Measurements from ENCODE around the gene SGSH. TPM values are rescaled to one million over a fixed set of nuclear protein-coding genes. Genes with fewer than 3 reads are reported as not detected.

Gene SGSH
- total RNA-seq (2022; extraction: Qiagen RNA extraction; ENCODE audit: low read depth), result 22.3 to 26.8 TPM (median 24.6 TPM) in 5 replicates

DNA sequence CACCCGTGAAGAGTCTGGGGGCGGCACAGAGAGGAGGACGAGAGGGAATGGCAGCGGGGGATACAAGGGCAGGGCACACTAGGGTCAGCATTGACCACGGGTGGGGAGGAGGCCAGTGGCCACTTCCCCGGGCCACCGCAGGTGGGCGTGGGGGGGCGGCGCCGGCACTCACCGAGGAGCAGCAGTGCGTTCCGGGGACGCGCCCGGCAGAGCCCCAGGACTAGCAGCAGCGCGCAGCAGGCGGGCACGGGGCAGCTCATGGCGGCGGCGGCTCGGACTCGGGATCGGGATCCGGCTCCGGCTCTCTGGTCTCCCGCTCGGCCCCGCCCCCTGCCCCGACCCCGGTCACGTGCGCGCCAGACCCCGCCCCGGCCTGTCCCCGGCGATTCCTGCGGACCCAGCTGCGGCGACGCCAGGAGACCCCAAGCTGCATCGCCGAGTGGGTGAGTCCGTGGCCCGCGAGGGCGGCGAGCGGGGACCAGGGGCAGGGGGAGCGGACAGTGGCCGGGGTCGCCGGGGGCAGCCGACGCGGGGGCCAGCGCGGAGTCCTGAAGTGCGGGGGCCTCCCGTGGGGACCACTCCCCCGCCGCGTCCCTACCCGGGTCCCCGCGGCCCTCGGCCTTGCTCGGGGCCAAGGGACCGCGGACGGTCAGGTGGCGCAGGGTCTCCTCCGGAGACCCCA is at the start of gene SGSH, which contains the start of gene SLC26A11:
Gene SGSH (minus strand): TSS at position 280 of the 682 bp plus-strand sequence. CDS start 20 bp downstream, at position 260.
Gene SLC26A11 (plus strand): TSS at position 374 of the 682 bp plus-strand sequence. CDS start 1,134 bp downstream, outside the sequence.

DNA sequence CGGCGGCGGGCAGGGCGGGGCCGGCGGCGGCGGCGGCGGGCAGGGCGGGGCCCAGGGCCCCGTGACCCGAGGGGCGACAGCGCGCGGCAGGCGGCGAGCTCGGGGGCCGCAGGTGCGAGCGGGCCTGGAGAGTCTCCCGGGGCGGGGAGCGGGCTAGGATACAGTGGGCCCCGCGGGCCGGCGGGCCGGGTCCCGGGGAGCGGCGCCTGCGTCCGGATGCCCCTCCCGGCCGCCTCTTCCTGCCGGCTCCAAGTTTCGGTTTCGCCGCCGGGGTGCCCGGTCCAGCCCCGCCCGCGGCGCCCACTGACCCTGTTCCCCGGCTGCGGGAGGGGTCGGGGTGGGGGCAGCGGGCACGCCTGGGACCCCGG is 40.6 kb upstream of the SGSH start, which contains the start of gene RNF213:
Gene RNF213 (plus strand): TSS at position 62 of the 368 bp plus-strand sequence. CDS start 2,830 bp downstream, outside the sequence.

DNA sequence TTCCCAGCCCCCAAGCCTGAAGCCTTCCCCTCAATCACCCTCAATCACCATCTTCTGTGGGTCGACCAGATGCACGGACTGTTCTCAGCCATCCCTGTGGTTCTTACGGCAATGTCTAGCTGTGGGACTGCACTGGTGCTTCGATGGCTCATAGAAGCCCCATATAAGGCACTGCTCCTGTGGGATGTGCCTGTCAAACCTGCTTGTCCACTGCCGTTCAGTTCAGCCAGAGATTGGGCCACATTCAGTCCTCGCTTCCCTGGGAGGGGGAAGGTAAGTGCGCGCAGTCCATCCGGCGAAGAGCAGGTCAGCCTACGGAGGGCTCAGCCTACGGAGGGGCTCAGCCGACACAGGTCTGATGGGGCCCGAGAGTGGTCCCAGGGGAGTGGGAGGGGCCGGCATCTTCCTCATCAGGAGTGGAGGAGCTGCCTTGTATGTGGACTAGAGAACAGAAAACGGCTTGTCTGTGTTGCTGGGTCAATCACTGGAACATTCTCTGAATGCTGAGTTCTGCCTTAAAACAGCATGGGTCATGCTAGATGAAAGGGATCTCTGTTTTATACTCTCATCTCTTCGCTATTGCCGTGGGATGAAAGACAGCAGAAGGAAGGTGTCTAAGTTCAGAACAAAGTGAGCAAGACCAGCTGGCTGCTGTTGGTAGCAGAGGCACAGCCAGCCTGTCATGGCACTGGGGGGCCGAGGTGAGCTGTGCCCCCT is 50.2 kb downstream of the SGSH start, which contains the start of gene CARD14:
Gene CARD14 (plus strand): TSS at position 247 of the 717 bp plus-strand sequence. CDS start 11,409 bp downstream, outside the sequence.

Other genes starting within 250 kb of the SGSH start
- 7.3 to 11.7 TPM (median 10.0 TPM) in 5 replicates for gene TBC1D16, start 184.5 kb downstream of the SGSH start, total RNA-seq (2022; extraction: Qiagen RNA extraction; ENCODE audit: low read depth)
- 5.2 to 7.8 TPM (median 6.5 TPM) in 5 replicates for gene CCDC40, start 183.7 kb downstream of the SGSH start, total RNA-seq (2022; extraction: Qiagen RNA extraction; ENCODE audit: low read depth)
- 51.4 to 60.5 TPM (median 55.7 TPM) in 5 replicates for gene GAA, start 118.8 kb downstream of the SGSH start, total RNA-seq (2022; extraction: Qiagen RNA extraction; ENCODE audit: low read depth)
- 200 to 221 TPM (median 217 TPM) in 5 replicates for gene EIF4A3, start 73.2 kb downstream of the SGSH start, total RNA-seq (2022; extraction: Qiagen RNA extraction; ENCODE audit: low read depth)
- gene CARD14, start 50.3 kb downstream of the SGSH start, total RNA-seq (2022; extraction: Qiagen RNA extraction; ENCODE audit: low read depth), result 0.04 to 0.24 TPM (median 0.16 TPM) in 4 of 5 replicates, not detected in the other
- gene SLC26A11, start 94 bp upstream of the SGSH start, total RNA-seq (2022; extraction: Qiagen RNA extraction; ENCODE audit: low read depth), result 12.7 to 16.2 TPM (median 14.1 TPM) in 5 replicates
- gene RNF213, start 40.5 kb upstream of the SGSH start, total RNA-seq (2022; extraction: Qiagen RNA extraction; ENCODE audit: low read depth), result 52.7 to 80.5 TPM (median 77.1 TPM) in 5 replicates
- 44.0 to 50.9 TPM (median 45.0 TPM) in 5 replicates for gene ENDOV, start 194.8 kb upstream of the SGSH start, total RNA-seq (2022; extraction: Qiagen RNA extraction; ENCODE audit: low read depth)

Measured in A549 treated with DMSO at 1 μM for 4 hours (cell line).